AG04449 (cell line): ENCODE measurements around the gene APCS.

Source experiments
- CTCF ChIA-PET: fragments of 350-600 bp; formaldehyde crosslinking; extraction: SDS; loops from one replicate; lab custom pipeline; 2021; ENCODE audit warnings: antibody characterized with exemption; lab: Yijun Ruan, JAX
- POLR2A ChIA-PET: fragments of 400-600, 350-600 bp; formaldehyde crosslinking; extraction: SDS; loops from one replicate; lab custom pipeline; 2020; ENCODE audit warnings: antibody characterized with exemption, inconsistent platforms; lab: Yijun Ruan, JAX
- DNase-seq: peaks from one replicate; pipeline ENCODE4 v3.0.0-alpha.2; 2010; ENCODE audit warnings: low read depth, low spot score
- H3K4me3 ChIP-seq: 2 replicates; pipeline ENCODE4 v1.5.1; 2011; ENCODE audit warnings: low read depth, mild to moderate bottlenecking, control low read depth, low read length
- CTCF ChIP-seq: IDR thresholded peaks from one replicate; pipeline ENCODE4 v1.5.1; 2011; ENCODE audit warnings: mild to moderate bottlenecking, moderate library complexity, low read length, control low read depth, inconsistent platforms; ENCODE audit not compliant: insufficient read depth; ENCODE audit errors: missing control alignments

APCS gene

GRCh38 chr1:159587461-159587951, at the start of gene APCS:
Gene APCS (plus strand): TSS chr1:159587826. CDS start chr1:159587922, 96 bp downstream.
- ChIA-PET CTCF (no interaction called here), POLR2A (no interaction called here)

GRCh38 chr1:159548126-159548525, 39.5 kb upstream of the APCS start:
- no peak for DNase-seq
- no peak for TF ChIP-seq CTCF
- H3K4me3 ChIP-seq, result no peak overlapping the region
- ChIA-PET POLR2A (no interaction called here), CTCF (no interaction called here)

More at GRCh38 chr1:159587461-159587951, at the start of gene APCS:
- no peak for TF ChIP-seq CTCF
- H3K4me3 ChIP-seq, result no peak within 1 kb of the TSS
- no peak for DNase-seq

GRCh38 chr1:159554261-159554660, 33.4 kb upstream of the APCS start:
- ChIA-PET POLR2A (no interaction called here), CTCF (no interaction called here)
- H3K4me3 ChIP-seq, result no peak overlapping the region
- no peak for TF ChIP-seq CTCF
- no peak for DNase-seq

GRCh38 chr1:159554696-159555095, 32.9 kb upstream of the APCS start:
- TF ChIP-seq CTCF, result no peak
- no peak overlapping the region for H3K4me3 ChIP-seq
- CTCF ChIA-PET, result no interaction called here
- no peak for DNase-seq
- POLR2A ChIA-PET, result no interaction called here

- DNase-seq, result no peak
- no peak for TF ChIP-seq CTCF
- no peak overlapping the region for H3K4me3 ChIP-seq
- ChIA-PET POLR2A (no interaction called here), CTCF (no interaction called here)
These were observed 30.7 kb upstream of the APCS start for GRCh38 chr1:159556931-159557369.

GRCh38 chr1:159560599-159560998, 27.0 kb upstream of the APCS start:
- CTCF ChIA-PET, result no interaction called here
- POLR2A ChIA-PET, result no interaction called here
- H3K4me3 ChIP-seq, result no peak overlapping the region
- DNase-seq, result no peak
- TF ChIP-seq CTCF, result no peak
